ENCODE results near the gene HS3ST1.

- TF ChIP-seq CTCF (IDR thresholded peaks at IDR 0.05 in 4 of 5, conservative IDR thresholded peaks at IDR 0.05 in 1 of 5) = no peak
- no peak for TF ChIP-seq POLR2A (IDR thresholded peaks at IDR 0.05)
Observed at GRCh38 chr4:11348449-11349088, 80.1 kb downstream of the HS3ST1 start.
